ENCODE data around the gene CELA3A. TPM values are rescaled to one million over a fixed set of nuclear protein-coding genes. Genes with fewer than 3 reads are reported as not detected.
A peak's percentile ranks its signal among the peaks of the same experiment; 100 is the strongest.

CELA3A gene
- total RNA-seq, 4 donors from 2014 or later: not detected

DNA sequence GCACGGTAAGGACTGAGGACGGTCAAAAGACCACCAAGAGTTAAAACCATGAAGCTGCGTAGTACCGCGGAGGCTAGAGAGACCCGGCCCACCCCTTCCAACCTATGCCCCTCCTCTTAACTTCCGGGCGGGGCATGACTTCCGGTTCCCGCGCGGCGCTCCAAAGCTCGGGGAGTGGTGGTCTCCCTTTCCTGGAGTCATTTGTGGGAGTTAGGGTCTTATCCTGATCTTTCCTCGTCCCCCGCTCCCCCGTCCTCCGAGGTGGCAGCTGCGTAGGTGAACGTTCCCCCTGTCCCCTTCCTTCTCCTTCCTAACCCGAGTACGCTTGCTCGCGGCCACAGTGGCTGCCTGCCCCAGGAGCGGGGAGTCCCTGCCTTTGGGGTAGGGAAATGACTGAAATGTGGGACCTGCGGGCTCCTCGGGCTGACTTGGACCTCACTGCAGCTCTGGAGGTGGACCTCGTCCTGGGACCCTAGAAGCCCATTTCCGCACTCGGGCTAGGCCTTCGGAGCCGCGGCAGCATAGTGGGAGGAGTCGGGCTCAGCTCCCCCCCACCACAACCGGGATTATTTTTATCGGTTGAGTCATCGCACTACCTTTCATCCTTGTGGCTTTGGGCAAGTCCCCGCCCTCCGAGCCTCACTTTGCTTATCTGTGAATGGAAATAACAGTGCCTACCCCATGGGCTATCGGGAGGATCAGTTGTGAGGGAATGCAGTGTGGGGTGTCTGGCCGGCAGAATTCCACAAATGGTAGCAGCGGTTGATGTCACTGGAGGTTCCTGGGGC is 24.1 kb downstream of the CELA3A start:
- Histone ChIP-seq H3K9me3 (no peaks in the 10 kb centered on the region), H3K27me3 (no peaks in the 10 kb centered on the region), H3K36me3 (no peaks in the 10 kb centered on the region), H3K4me3 (peak overlapping the region; percentile 89 to 98 (median 92)), H3K4me1 (peaks cover 4 to 27% (median 14%) of the 10 kb centered on the region in 4 donors), H3K27ac (peak overlapping the region; percentile 98 to 100 (median 98))
- 0% methylated on average over 42 of the region's 42 CpGs; no CpG with 5 or more reads in 1 of the 2 donors for WGBS, 2 donors (ENCODE audit: low coverage in 1 of 2)
- peak; percentile 88 for DNase-seq
- in situ Hi-C loops (cut with MboI; ENCODE audit: low pct_ligation_motif_present in 1 of 4, low pct_unique_long_range_greater_than_20kb in 1 of 4, low sequenced_read_pairs in 3 of 4): no loop called here
- TF ChIP-seq POLR2AphosphoS5 (IDR thresholded peaks at IDR 0.05) (peak in 2 of 3 donors; percentile 89 to 95), POLR2A (IDR thresholded peaks at IDR 0.05) (peak; percentile 91), EP300 (IDR thresholded peaks at IDR 0.05; ENCODE audit: low read depth) (no peak)
- TF ChIP-seq, protein P1, sequence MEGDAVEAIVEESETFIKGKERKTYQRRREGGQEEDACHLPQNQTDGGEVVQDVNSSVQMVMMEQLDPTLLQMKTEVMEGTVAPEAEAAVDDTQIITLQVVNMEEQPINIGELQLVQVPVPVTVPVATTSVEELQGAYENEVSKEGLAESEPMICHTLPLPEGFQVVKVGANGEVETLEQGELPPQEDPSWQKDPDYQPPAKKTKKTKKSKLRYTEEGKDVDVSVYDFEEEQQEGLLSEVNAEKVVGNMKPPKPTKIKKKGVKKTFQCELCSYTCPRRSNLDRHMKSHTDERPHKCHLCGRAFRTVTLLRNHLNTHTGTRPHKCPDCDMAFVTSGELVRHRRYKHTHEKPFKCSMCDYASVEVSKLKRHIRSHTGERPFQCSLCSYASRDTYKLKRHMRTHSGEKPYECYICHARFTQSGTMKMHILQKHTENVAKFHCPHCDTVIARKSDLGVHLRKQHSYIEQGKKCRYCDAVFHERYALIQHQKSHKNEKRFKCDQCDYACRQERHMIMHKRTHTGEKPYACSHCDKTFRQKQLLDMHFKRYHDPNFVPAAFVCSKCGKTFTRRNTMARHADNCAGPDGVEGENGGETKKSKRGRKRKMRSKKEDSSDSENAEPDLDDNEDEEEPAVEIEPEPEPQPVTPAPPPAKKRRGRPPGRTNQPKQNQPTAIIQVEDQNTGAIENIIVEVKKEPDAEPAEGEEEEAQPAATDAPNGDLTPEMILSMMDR (IDR thresholded peaks at IDR 0.05): no peak
- intact Hi-C loops (cut with DNase I; ENCODE audit: low total_unique reads): no loop called here

DNA sequence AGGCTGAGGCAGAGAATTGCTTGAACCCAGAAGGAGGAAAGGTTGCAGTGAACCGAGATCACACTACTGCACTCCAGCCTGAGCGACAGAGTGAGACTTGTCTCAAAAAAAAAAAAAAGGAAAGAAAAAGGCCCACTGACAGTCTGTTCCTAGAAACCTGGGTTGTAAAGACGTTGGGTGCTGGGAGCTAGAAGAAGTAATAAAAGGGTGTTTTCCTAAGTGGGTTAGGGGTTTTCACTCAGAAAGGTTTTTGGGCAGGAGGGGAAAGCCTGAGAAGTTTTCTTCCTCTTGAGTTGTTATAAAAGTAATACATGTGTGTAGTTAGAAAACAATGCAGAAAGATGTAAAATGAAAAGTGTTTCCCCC is 25.4 kb downstream of the CELA3A start:
- Histone ChIP-seq H3K27me3 (no peaks in the 10 kb centered on the region), H3K4me3 (no peak overlapping the region), H3K4me1 (peaks cover 11 to 40% (median 22%) of the 10 kb centered on the region in 4 donors), H3K36me3 (no peaks in the 10 kb centered on the region), H3K27ac (peak overlapping the region in 1 of 4 donors; percentile 98), H3K9me3 (no peaks in the 10 kb centered on the region)
- DNase-seq: no peak
- WGBS, 2 donors (ENCODE audit: low coverage in 1 of 2): 56 to 57% methylated on average over 3 of the region's 3 CpGs
- TF ChIP-seq EP300 (IDR thresholded peaks at IDR 0.05; ENCODE audit: low read depth) (no peak), POLR2A (IDR thresholded peaks at IDR 0.05) (no peak), POLR2AphosphoS5 (IDR thresholded peaks at IDR 0.05) (no peak)
- TF ChIP-seq, protein P1 (IDR thresholded peaks at IDR 0.05): no peak
- intact Hi-C loops (cut with DNase I; ENCODE audit: low total_unique reads) (no loop called here), in situ Hi-C loops (cut with MboI; ENCODE audit: low pct_ligation_motif_present in 1 of 4, low pct_unique_long_range_greater_than_20kb in 1 of 4, low sequenced_read_pairs in 3 of 4) (no loop called here)

DNA sequence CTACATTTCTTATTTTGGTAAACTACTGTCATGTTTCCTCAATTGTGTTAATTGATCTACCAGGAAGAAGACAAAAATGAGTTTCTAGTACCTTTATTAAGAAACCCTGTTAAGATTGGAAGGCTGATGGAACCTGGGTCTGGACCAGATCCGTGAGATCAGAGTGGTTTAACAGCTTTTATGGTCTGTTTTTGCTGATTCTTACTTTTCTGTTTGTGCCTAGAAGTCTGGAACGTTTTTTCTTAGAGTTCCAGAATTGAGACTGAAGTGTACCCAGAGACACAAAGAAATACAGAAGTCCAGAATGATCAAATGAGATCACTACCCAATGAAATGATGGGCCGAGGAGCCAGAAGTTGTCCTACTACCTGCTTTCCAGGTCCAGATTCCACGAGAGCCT is 28.6 kb downstream of the CELA3A start:
- Histone ChIP-seq H3K4me3 (no peak overlapping the region), H3K9me3 (no peaks in the 10 kb centered on the region), H3K27me3 (no peaks in the 10 kb centered on the region), H3K27ac (peak overlapping the region in 3 of 4 donors; percentile 66 to 85 (median 81)), H3K36me3 (no peaks in the 10 kb centered on the region), H3K4me1 (peaks cover 5 to 33% (median 16%) of the 10 kb centered on the region in 4 donors)
- DNase-seq: no peak
- in situ Hi-C loops (cut with MboI; ENCODE audit: low pct_ligation_motif_present in 1 of 4, low pct_unique_long_range_greater_than_20kb in 1 of 4, low sequenced_read_pairs in 3 of 4): no loop called here
- intact Hi-C loops (cut with DNase I; ENCODE audit: low total_unique reads): no loop called here
- TF ChIP-seq POLR2AphosphoS5 (IDR thresholded peaks at IDR 0.05) (no peak), POLR2A (IDR thresholded peaks at IDR 0.05) (no peak), EP300 (IDR thresholded peaks at IDR 0.05; ENCODE audit: low read depth) (no peak)
- TF ChIP-seq, protein P1 (IDR thresholded peaks at IDR 0.05): no peak
- WGBS, 2 donors (ENCODE audit: low coverage in 1 of 2): 78 to 83% methylated on average over 1 to 4 of the region's 4 CpGs

DNA sequence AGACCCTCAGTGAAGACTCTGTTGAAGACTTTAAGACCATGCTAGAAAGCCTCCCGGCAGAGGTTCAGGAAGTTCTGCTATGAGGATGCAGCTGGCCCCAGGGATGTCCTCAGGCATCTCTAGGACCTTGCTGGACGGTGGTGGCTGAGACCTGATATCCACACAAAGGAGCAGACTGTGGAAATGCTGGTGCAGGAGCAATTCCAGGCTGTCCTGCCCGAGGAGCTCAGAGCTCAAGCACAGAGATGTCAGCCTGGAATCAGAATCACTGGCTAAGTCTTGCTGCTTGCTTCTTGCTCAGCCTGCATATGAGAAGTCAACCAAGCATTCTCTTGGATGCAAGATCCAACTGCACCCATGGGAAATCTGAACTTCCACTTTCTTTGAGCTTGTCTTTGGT is 29.0 kb downstream of the CELA3A start:
- in situ Hi-C loops (cut with MboI; ENCODE audit: low pct_ligation_motif_present in 1 of 4, low pct_unique_long_range_greater_than_20kb in 1 of 4, low sequenced_read_pairs in 3 of 4): no loop called here

More for the DNA sequence above, 29.0 kb downstream of the CELA3A start:
- peak overlapping the region in 3 of 4 donors; percentile 66 to 85 (median 81) for H3K27ac ChIP-seq
- no peak overlapping the region for H3K4me3 ChIP-seq
- H3K4me1 ChIP-seq: peaks cover 5 to 33% (median 16%) of the 10 kb centered on the region in 4 donors
- DNase-seq: no peak
- no peaks in the 10 kb centered on the region for H3K9me3 ChIP-seq
- WGBS, 2 donors (ENCODE audit: low coverage in 1 of 2): 80% methylated on average over 3 of the region's 3 CpGs; no CpG with 5 or more reads in 1 of the 2 donors
- TF ChIP-seq POLR2A (IDR thresholded peaks at IDR 0.05) (no peak), EP300 (IDR thresholded peaks at IDR 0.05; ENCODE audit: low read depth) (no peak), POLR2AphosphoS5 (IDR thresholded peaks at IDR 0.05) (no peak)
- TF ChIP-seq, protein P1 (IDR thresholded peaks at IDR 0.05): no peak
- intact Hi-C loops (cut with DNase I; ENCODE audit: low total_unique reads): no loop called here
- no peaks in the 10 kb centered on the region for H3K36me3 ChIP-seq
- H3K27me3 ChIP-seq: no peaks in the 10 kb centered on the region
